ENCODE results near the gene ICAM5.
"Not testable (repeated sequence)": the region's sequence is repeated elsewhere in the genome, so short reads cannot be mapped to it uniquely, and the experiment has no call there.

The ICAM5 gene, protein sequence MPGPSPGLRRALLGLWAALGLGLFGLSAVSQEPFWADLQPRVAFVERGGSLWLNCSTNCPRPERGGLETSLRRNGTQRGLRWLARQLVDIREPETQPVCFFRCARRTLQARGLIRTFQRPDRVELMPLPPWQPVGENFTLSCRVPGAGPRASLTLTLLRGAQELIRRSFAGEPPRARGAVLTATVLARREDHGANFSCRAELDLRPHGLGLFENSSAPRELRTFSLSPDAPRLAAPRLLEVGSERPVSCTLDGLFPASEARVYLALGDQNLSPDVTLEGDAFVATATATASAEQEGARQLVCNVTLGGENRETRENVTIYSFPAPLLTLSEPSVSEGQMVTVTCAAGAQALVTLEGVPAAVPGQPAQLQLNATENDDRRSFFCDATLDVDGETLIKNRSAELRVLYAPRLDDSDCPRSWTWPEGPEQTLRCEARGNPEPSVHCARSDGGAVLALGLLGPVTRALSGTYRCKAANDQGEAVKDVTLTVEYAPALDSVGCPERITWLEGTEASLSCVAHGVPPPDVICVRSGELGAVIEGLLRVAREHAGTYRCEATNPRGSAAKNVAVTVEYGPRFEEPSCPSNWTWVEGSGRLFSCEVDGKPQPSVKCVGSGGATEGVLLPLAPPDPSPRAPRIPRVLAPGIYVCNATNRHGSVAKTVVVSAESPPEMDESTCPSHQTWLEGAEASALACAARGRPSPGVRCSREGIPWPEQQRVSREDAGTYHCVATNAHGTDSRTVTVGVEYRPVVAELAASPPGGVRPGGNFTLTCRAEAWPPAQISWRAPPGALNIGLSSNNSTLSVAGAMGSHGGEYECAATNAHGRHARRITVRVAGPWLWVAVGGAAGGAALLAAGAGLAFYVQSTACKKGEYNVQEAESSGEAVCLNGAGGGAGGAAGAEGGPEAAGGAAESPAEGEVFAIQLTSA

DNA sequence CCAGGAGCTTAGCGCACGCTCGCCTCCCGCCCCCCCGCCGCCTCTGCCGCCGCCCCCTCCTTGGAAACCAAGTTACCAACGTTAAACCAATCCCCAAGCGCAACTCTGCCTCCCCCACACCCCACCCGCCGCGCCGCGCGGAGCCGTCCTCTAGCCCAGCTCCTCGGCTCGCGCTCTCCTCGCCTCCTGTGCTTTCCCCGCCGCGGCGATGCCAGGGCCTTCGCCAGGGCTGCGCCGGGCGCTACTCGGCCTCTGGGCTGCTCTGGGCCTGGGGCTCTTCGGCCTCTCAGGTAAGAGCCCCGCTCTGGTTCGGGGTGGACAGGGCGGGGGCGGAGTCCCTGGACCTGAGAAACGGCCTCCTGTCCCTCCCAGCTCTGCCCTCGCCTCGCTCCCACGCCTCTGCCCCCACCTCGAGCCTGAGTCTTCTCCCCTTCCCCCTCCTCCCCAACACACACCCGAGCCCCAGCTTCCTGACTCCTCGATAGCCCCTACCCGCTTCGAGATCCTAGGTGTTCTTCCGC lies at the start of gene ICAM5:
Gene ICAM5, plus strand, starts transcription at position 117 of the 521 bp plus-strand sequence. Its CDS starts 92 bp downstream, at position 209.
- peak; percentile 53 for DNase-seq (ENCODE audit: low spot score)

DNA sequence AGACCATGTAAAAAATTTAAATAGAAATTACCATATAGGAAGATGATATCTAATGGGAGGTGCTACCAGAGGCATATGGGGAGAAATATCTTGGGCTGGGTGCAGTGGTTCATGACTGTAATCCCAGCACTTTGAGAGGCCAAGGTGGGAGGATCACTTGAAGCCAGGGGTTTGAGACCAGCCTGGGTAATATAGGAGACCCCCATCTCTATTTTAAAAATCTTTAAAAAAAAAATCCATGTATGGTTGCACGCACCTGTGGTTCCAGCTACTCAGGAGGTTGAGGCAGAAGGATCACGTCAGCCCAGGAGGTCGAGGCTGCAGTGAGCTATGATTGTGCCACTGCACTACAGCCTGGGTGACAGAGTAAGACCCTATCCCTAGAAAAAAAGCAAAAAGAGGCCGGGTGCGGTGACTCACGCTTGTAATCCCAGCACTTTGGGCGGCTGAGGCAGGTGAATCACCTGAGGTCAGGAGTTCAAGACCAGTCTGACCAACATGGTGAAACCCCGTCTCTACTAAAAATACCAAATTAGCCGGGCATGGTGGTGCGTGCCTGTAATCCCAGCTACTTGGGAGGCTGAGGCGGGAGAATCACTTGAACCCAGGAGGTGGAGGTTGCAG lies 47.8 kb upstream of the ICAM5 start:
- DNase-seq (ENCODE audit: low spot score), result not testable (repeated sequence)

DNA sequence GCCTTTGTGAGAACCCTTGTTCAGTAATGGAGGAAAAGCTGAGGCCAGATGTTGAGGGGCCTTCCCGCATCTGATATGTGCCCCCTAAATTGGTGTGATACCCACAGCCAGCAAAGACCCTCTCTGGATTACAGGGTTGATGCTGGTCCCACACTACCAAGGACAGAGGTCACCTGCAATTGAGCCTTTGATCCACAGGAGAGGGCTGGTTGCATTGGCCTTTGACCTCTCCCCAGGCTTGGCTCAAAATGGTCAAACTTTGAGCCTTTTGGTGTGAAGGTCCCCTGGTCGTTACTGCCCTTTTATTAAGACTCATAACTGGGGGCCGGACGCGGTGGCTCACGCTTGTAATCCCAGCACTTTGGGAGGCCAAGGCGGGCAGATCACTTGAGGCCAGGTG lies 46.1 kb upstream of the ICAM5 start:
- no peak for DNase-seq (ENCODE audit: low spot score)

DNA sequence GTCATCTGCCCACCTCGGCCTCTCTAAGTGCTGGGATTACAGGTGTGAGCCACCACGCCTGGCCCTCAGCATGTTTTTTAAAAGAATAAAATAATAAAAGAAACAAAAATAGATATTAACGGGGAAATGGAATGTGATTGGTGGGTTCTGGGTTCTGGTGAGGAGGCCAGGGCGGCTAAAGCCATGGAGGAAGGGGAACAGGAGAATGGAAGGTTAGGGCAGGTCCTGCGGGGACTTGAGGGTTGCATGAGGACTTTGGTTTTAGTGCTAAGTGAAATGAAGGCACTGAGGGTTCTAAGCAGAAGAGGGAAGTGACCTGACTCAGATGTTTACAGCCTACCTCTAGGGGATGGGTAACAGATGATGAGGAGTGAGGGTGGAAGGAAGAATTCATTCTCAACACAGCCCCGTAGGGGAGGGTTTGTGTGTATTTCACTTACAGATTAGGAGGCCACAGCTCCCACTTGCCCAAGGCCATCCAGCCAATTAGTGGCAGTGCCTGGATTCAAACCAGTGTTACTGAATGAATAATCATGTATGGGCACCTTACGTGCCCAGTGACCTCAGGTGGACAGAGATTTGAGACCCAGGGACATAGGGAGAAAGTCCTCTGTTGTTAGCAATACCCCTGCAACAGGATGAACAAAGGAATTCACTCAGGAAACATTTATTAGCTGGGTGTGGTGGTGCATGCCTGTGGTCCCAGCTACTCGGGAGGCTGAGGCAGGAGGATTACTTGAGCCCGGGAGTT lies 44.4 kb upstream of the ICAM5 start:
- DNase-seq (ENCODE audit: low spot score), result no peak

DNA sequence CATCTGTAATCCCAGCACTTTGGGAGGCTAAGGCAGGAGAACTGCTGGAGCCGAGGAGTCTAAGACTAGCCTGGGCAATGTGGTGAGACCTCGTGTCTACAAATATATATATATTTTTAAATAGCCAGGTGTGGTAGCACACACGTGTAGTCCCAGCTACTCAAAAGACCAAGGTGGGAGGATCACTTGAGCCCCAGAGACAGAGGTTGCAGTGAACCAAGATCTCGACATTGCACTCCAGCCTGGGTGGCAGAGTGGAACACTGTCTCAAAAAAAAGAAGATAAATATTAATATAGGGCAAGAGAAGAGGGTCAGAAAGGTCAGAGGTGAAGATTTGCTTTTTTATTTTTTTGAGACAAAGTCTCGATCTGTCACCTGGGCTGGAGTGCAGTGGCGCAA lies 43.2 kb upstream of the ICAM5 start:
- DNase-seq (ENCODE audit: low spot score), result no peak

DNA sequence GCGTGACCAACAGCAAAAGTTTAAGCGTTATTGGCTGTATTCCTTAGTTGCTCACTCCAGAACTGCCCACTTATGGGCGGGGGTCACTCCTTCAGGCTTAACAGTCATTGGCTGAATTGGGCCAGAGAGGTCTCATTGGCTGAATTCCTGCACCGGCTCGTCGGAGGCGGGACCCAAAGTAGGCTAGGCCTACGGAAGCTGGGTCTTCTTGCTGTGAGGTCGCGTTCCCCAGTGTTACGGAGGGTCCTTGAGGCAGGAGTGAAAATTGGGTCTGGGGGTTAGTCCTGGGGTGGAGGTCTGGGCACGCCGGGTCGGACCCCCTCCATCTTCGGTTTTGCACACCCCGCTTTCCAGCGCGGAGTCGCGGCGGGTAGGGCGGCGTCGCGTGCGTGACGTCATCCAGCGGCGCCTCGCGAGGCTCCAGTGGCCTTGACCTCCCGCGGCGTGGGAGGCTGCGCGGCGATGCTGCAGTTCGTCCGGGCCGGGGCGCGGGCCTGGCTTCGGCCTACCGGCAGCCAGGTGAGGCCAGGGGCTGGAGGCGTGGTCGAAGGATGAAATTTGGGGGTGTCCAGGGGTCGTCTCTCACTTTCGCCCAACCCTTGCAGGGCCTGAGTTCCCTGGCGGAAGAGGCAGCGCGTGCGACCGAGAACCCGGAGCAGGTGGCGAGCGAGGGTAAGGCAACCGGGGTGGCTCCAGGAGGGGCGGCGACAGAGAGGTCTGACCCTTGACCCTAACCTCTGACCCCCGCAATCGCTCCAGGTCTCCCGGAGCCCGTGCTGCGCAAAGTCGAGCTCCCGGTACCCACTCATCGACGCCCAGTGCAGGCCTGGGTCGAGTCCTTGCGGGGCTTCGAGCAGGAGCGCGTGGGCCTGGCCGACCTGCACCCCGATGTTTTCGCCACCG lies 37.7 kb upstream of the ICAM5 start, which contains the start of gene MRPL4:
Gene MRPL4, plus strand, starts transcription at position 423 of the 903 bp plus-strand sequence. Its CDS starts 40 bp downstream, at position 463.
- DNase-seq (ENCODE audit: low spot score), result peak; percentile 99

DNA sequence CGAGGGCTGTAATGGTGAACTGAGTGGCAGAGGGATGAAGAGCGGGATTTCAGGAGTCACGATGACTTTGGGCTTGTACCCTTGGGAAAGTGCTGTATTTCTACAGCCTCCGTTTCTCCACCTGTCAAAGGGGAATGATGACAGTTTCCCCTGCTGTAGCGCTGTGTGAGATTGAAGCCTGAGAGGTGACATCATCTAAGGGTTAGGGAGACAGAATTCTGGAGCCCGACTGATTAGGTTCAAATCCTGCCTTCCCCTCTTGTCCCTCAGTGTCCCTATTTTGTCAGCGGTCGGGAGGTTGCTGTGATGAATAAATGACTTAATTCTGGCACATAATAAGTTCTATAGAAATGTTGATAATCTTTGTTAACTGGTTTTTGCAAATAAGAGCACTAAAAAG lies 37.0 kb upstream of the ICAM5 start:
- no peak for DNase-seq (ENCODE audit: low spot score)

DNA sequence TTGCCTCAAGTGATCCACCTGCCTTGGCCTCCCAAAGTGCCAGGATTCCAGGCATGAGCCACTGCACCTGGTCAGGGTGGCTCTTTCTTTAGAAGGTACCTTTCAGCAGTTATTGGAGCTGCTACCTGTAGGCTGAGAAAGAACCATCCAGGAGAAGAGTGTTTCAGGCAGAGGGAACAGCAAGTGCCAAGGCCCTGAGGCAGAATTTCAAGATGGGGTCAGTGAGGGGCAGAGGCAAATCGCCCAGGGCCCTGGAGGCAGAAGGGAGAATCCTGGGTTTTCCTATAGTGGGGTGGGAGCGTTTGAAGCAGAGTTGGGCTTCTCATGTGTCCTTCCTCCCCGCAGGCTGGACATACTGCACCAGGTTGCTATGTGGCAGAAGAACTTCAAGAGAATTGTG lies 35.5 kb upstream of the ICAM5 start:
- no peak for DNase-seq (ENCODE audit: low spot score)

DNA sequence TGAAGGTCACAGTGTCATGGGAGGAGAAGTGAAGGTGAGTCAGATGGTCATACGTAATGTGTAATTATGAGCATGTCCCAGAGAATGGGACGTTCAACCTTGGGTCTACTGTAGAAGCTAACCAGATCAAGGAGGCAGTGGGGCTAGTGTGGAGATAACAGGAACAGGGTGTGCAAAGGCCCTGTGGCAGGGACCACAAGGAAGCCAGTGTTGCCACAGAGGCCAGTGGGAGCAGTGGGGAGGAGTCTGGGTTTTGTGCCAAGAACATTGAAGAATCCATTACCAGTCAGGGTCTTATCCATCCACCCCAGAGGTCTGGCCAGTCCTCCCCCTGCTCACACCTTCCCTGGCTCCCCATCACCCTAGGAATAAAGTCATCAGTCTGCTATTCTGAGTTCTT lies 34.4 kb upstream of the ICAM5 start:
- DNase-seq (ENCODE audit: low spot score), result no peak

DNA sequence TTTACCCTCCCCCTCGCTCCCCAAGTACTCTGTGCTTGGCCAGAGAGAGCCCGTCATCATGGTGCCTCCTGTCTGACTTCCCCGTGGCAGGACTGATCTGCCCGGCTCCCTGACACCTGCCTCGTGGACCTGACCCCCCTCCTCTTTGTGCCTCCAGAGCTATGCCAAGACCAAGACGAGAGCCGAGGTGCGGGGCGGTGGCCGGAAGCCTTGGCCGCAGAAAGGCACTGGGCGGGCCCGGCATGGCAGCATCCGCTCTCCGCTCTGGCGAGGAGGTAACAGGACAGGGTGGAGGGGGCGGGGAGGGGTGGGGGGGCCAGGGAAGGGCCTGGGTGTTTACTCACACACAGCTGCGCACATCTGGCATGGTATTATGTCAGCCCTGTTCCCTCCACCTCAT lies 33.2 kb upstream of the ICAM5 start:
- DNase-seq (ENCODE audit: low spot score), result no peak

DNA sequence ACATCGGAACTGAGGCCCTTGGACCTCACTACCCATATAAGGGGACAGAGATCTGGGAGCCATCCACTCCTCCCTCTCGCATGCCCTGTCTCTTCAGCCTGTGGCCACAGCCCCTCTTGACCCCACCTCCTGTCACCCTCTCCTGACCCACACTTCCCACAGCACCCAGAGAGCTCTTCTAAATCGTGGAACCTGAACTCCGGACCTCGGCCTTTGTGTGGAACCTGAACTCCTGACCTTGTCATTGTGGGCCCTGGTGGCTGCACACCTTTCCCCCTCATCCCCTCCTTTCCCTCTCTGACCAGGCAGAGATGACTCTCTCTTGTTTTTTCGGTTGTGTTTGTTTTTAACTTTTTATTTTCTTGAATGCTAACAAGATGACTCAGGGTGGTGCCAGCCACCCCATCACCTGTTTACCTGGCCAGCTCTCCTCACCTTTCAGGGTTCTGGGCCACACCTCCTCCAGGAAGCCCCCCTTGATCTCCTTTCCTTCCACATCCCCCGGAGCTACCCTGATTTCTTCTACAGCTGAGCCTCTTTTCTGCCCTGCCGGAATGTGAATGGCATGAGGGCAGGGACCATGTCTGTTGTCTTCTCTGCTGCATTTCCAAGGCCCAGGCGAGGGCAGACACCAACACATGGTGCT lies 32.7 kb upstream of the ICAM5 start:
- no peak for DNase-seq (ENCODE audit: low spot score)

DNA sequence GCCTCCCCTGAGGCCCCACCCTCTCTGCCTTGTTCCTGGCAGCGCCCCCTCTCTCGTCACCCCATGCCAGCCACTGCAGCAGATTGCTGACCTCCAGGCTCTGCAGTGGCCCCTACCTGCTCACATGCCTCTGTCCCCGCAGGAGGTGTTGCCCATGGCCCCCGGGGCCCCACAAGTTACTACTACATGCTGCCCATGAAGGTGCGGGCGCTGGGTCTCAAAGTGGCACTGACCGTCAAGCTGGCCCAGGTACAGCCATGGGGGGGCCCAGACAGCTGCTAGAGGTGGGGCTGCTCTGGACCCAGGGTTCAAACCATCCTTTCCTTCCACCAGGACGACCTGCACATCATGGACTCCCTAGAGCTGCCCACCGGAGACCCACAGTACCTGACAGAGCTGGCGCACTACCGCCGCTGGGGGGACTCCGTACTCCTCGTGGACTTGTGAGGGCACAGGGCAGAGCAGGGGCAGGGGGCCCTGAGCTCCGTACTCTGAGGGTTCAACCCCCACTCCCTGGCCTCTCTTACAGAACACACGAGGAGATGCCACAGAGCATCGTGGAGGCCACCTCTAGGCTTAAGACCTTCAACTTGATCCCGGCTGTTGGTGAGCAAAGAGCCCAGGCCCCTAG lies 31.6 kb upstream of the ICAM5 start:
- no peak for DNase-seq (ENCODE audit: low spot score)

DNA sequence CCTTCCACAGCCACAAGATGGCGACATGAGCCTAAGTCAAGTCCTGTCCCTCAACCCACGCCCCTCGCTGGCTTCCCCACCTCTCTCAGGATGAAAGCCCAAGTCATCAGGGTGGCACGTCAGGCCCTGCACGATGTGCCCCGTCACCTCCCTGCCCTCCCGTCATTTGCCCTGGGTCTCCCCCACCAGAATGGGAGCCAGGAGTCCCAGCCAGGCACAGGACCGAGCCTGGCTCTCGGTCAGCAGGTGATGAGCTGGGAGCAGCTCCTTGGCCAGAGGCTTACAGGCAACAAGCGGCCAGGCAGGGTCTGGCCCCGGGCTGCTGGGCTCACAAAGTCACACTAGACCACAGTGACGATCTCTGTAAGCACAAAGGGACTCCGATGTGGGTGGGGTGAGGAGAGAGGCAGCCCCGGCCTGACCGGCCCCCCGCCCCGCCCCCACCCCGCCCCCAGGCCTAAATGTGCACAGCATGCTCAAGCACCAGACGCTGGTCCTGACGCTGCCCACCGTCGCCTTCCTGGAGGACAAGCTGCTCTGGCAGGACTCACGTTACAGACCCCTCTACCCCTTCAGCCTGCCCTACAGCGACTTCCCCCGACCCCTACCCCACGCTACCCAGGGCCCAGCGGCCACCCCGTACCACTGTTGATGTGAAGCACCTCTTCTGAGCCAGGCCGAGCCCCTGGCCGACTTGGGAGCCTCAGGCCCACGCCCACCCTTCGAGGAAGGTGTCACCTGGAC lies 30.4 kb upstream of the ICAM5 start:
- DNase-seq (ENCODE audit: low spot score), result peak; percentile 61

DNA sequence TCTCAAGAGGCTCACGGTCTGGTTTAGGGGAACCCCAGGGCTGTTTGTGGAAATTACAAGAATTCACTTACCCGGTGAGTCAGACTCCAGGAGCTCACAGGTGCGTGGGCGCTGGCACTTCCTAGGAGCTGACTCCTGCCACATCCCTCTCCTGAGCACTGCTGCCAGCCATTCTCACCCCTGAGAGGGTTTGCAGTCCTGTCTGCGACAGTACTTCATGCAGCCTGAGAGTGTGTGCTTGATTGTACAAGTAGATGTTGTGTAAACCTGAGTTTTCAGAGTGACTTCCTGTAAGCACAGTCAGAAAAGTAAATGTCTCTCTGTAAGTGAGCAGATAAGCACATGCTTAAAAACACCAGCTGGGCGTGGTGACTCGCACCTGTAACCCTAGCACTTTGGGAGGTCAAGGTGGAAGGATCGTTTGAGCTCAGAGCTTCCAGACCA lies 29.6 kb upstream of the ICAM5 start:
- no peak for DNase-seq (ENCODE audit: low spot score)

DNA sequence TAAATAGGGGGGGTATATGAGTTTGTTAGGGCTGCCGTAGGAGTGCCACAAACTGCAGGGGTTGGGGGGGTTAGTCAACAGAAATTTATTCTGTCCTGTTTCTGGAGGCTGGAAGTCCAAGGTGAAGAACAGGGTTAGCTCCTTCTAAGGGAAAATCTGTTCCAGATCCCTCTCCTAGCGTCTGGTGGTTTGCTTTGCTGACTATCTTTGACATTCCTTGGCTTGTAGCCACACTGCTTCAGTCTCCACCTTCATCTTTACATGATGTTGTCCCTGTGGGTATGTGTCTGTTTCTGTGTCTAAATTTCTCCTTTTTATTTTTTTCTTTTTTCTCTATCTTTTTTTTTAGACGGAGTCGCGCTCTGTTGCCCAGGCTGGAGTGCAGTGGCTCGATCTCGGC lies 27.0 kb upstream of the ICAM5 start:
- no peak for DNase-seq (ENCODE audit: low spot score)

DNA sequence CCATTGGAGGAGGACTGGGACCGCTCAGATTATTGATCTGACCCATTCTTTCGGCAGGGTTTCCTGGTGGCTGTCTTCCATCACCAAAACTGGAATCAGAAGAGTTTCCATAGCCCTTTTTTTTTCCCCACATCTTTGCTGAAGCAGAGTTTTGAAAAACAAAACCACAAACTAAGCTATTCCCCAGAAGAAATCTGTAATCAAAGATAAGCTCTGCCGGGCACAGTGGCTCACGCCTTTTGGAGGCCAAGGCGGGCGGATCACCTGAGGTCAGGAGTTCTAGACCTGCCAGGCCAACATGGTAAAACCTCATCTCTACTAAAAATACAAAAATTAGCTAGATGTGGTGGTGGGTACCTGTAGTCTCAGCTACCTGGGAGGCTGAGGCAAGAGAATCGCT lies 23.0 kb upstream of the ICAM5 start:
- DNase-seq (ENCODE audit: low spot score), result no peak

DNA sequence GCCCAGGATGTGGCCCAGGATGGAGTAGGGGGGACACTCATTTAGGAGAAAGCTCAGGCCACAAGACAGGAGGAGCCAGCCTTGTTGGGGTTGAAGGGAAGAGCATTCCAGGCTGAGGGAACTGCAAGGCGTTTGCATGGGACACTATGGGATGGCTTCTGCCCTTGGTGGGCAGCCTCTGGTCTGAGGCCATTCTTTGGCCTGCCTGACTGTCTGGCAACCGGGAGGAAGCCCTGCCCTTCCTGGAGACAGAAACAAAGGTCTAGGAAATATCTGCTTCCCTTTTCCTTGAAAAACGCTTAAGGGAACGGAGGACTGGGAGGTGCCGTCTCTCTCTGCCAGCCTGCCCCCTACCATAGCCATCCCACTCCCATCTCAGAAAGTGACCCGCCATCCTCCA lies 21.7 kb upstream of the ICAM5 start:
- no peak for DNase-seq (ENCODE audit: low spot score)

DNA sequence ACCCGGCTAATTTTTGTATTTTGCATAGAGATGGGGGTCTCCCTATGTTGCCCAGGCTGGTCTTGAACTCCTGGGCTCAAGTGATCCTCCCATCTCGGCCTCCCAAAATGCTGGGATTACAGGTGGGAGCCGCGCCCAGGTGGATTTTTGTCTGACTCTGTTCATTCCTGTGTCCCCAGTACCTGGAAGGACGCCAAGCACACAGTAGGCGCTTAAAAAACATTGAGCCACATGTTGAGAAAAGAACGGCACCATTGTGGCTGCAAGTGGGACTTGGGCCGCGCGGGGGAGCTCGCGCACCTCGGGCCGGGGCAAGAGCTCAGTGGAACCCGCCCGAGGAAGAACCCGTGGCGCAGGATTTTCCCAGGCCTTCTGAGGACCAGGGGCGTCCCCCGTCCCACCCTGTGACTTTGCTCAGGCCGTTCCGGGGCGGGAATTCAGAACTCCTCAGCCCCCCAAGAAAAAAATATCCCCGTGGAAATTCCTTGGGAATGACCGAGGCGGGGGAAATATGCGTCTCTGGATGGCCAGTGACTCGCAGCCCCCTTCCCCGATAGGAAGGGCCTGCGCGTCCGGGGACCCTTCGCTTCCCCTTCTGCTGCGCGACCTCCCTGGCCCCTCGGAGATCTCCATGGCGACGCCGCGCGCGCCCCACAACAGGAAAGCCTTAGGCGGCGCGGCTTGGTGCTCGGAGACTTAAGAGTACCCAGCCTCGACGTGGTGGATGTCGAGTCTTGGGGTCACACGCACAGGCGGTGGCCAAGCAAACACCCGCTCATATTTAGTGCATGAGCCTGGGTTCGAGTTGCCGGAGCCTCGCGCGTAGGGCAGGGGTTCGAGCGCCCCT lies 20.2 kb upstream of the ICAM5 start:
- peak; percentile 83 for DNase-seq (ENCODE audit: low spot score)

Data from hepatic stellate cell (primary cell).